Measurements from ENCODE around the gene TMEM219.

DNA sequence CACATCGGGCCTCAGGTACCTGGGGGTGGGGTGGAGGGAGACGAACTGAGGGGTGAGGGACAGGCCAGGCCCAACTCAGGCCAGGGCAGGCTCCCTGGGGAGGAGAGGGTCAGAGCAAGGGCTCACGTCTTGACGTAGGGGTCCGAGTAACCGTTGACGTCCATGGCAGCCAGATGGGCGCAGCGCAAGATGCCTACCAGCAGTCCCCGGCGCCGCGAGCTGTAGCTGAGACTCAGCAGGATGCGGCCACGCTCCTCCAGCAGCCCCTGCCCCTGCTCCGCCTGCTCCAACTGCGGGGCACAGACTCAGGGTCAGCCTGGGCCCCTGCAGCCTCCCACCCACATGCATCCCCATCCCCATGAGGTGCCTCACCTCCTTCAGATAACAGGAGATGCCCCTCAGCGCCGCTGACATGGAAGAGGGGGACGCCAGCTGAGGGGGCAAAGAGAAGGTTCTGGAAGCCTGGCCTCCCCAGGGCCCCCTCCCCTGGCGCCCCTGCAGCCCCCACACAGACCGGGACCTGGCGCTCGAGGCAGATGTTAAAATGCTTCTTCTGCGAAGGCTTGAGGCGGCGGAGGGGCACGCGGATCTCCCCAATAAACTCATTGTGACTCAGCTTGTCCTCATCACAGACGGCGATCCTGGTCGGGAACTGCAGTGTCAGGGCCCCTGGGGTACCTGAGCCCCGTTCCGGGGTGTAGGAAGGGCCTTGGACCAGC is 44.9 kb downstream of the TMEM219 start:
- TF ChIP-seq, protein P1, sequence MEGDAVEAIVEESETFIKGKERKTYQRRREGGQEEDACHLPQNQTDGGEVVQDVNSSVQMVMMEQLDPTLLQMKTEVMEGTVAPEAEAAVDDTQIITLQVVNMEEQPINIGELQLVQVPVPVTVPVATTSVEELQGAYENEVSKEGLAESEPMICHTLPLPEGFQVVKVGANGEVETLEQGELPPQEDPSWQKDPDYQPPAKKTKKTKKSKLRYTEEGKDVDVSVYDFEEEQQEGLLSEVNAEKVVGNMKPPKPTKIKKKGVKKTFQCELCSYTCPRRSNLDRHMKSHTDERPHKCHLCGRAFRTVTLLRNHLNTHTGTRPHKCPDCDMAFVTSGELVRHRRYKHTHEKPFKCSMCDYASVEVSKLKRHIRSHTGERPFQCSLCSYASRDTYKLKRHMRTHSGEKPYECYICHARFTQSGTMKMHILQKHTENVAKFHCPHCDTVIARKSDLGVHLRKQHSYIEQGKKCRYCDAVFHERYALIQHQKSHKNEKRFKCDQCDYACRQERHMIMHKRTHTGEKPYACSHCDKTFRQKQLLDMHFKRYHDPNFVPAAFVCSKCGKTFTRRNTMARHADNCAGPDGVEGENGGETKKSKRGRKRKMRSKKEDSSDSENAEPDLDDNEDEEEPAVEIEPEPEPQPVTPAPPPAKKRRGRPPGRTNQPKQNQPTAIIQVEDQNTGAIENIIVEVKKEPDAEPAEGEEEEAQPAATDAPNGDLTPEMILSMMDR (IDR thresholded peaks at IDR 0.05), result no peak
- TF ChIP-seq POLR2A (IDR thresholded peaks at IDR 0.05), result no peak
